Measurements from ENCODE around the gene RERG. TPM values are rescaled to one million over a fixed set of nuclear protein-coding genes. Genes with fewer than 3 reads are reported as not detected.
A peak's percentile ranks its signal among the peaks of the same experiment; 100 is the strongest.

The RERG gene, protein sequence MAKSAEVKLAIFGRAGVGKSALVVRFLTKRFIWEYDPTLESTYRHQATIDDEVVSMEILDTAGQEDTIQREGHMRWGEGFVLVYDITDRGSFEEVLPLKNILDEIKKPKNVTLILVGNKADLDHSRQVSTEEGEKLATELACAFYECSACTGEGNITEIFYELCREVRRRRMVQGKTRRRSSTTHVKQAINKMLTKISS
- total RNA-seq (2014; rRNA removed; shearing (Covaris generic)), result 0.37 and 0.61 TPM in 2 replicates
- polyA plus RNA-seq (2015; cell fraction: cytosol; rRNA removed), result 0.71 and 0.91 TPM in 2 replicates
- polyA plus RNA-seq (2015; cell fraction: nucleus; rRNA removed), result 1.4 TPM in 1 of 2 replicates, not detected in the other

DNA sequence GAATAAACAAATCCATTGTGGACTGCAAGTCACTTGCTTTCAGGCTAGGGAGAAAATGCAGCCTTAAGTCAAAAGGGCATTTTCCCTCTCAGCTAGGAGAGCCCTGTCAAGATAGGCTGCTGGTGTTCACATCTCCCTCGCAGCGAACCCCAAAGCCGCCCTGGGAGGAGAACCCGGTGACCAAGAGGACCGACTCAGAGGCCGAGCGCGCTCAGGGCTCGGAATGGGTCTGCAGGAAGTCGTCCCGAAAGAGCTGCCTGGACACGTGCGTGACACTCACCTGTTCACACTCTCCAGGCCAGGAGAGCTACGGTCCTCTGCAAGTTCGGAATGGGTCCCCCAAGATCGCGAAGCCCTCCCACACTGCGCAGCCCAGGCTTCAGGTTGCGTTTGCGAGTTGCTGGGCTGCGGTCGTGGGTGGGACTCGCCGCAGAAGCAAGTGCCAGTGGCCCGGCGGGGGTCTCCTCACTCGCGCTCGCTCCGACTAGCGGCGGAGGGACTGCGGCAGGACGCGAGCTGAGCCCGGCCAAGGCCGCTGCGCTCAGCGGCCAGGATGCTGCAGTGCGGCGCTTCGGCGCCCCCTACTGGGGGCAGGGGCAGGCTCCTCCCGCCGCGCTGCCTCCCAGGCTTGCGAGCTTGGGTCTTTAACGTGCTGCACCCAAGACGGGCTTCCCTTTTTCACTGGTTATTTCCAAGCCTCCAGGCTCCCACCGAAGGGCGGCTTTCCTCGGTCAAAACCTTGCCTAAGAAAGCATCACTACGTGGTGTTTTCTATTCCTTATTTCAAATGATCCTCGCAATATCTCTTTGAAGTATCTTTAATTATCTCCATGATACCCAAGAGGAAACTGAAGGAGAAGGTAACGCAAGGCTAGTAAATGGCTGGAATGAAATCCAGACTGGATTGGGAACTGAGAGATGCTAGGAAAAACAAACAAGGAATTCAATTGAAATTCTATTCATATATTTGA is at the start of gene RERG:
Gene RERG, minus strand, starts transcription at position 503 of the 971 bp plus-strand sequence. CDS start 3,928 bp downstream, outside the sequence.
- in situ Hi-C loops (cut with HindIII; ENCODE audit: low pct_unique_long_range_greater_than_20kb, low sequenced_read_pairs), result no loop called here
- peak; percentile 75 for DNase-seq (ENCODE audit: low read depth, low spot score)

DNA sequence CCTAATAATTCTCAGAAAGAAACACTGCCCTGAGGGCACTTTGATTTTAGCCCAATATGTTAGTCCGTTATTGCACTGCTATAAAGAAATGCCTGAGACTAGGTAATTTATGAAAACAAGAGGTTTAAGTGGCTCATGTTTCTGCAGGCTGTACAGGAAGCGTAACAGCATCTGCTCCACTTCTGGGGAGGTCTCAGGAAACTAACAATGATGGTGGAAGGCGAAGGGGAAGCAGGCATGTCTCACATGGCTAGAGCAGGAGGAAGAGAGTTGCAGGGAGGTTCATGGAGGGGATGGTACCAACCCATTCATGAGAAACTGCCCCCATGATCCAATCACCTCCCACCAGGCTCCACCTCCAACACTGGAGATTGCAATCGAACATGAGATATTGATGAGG is 49.4 kb upstream of the RERG start:
- no peak for DNase-seq (ENCODE audit: low read depth, low spot score)
- in situ Hi-C loops (cut with HindIII; ENCODE audit: low pct_unique_long_range_greater_than_20kb, low sequenced_read_pairs), result no loop called here

DNA sequence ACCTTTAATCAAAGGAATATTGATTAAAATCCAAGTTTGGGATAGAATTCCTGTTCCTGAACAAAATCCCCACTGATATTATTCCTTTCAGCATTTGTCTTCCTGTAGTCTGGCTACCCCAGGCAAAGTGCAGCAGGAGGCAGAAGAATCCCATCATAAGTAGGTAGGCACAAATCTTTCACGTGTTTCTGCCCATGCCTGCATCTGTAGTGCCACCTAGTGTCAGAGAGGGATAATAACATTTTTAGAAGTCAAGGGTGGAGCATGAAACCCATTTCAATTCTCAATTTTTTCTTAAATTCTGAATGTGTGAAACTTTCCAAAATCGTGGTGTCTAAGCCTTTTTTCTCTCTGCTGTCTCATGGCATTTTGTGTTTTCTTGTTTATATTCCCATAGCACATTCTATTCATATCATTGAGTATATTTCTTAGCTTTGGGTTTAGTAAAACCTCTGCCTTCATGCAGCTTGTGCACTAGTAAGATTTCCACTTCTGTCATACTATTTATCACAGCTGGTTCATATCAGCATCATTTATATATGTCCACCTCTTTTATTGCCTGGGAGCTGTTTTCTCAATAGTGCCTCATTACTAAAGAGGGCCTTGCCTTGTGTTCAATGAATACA is 47.8 kb upstream of the RERG start:
- in situ Hi-C loops (cut with HindIII; ENCODE audit: low pct_unique_long_range_greater_than_20kb, low sequenced_read_pairs), result no loop called here
- DNase-seq (ENCODE audit: low read depth, low spot score), result peak; percentile 88

DNA sequence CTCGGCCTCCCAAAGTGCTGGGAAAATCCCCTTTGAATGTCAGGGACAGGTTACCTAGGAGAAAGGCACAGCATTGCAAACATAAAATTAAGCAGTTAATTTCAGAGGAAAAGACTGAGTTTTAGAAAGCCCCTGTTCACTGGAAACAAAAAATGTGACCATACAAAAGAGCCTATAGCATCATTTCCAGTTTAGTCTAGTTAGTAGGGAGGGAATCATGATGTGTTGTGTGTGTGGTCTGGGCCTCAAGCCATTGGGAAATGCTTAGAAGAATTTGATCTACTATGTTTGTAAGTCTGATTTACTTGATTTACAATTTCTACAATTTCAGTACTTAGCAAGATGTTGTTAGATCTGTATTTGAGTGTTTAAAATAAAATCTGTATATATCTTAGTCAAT is 47.1 kb upstream of the RERG start:
- in situ Hi-C loops (cut with HindIII; ENCODE audit: low pct_unique_long_range_greater_than_20kb, low sequenced_read_pairs), result no loop called here
- DNase-seq (ENCODE audit: low read depth, low spot score), result no peak

DNA sequence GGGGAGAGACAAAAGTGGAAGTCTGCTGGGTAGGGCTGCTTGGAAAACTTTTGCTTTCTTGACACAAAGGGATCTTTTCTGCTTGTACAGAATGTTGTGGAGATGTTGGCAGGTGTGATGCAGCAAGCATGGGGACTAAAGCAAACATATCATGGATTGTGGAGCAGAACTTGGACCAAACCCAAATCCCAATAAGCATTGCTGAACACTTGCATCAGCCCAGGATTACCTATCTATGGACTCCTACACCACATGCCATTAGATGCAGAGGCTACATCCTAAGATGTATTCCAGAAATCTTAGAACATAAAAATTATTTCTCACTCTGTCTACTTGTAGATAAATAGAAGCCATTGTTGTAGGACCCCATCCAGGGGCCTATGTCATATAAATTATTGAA is 44.7 kb upstream of the RERG start:
- DNase-seq (ENCODE audit: low read depth, low spot score), result no peak
- in situ Hi-C loops (cut with HindIII; ENCODE audit: low pct_unique_long_range_greater_than_20kb, low sequenced_read_pairs), result no loop called here

DNA sequence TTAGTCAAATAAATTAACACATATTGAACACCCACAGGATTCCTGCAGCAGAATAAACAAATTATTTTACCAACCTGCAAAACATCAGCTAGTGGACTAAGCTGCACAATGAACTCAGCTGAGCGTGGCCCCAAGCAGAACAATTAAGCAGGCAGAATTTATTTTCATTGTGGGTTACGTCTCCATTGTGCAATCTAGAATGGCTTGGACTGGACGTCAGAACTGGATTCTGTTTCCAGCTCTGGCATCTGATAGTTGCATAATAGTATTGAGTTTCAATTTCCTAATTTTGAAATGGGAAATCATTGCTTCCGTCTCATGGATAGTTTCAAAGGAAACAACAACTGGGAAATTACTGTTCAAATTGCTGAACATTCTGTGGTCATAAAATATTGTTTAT is 35.5 kb upstream of the RERG start:
- in situ Hi-C loops (cut with HindIII; ENCODE audit: low pct_unique_long_range_greater_than_20kb, low sequenced_read_pairs), result no loop called here

DNA sequence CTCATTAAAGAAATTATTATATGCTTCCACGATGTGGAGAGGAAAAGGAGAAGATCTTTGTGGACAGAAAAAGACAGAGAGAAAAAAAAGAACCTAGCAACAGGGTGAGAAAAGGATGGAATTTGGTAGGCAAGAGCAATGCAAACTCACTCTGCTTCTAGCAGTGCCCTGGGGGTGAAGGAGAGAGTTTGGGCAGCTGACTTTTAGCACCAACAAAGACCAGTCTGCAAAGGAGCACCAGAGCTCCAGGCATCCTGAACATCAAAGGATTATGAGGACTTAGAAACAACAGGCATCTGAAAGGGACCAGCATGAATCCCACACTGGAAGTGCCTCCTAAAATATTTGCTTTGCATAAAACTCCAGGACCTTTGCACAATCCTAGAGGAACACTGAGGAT is 32.8 kb upstream of the RERG start:
- in situ Hi-C loops (cut with HindIII; ENCODE audit: low pct_unique_long_range_greater_than_20kb, low sequenced_read_pairs), result no loop called here
- no peak for DNase-seq (ENCODE audit: low read depth, low spot score)

More for the DNA sequence above, 35.5 kb upstream of the RERG start:
- DNase-seq (ENCODE audit: low read depth, low spot score), result no peak

DNA sequence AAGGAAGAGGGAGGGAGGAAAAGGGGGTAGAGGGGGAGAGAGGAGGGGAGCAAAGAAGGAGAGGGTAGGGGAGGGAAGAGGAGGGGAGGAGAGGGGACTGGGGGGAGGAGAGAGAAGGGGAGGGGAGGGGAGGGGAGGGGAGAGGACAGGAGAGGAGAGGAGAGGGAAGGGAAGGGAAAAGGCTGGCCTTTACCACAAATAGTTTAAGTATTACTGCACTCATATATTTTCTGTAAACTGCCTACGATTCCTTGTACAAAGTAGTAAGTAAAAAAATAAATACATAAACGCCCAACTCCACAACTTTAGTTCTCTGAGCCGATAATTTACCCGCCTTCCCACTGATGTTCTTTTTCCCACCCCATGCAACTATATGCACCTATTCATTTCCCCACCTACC is 23.7 kb upstream of the RERG start:
- DNase-seq (ENCODE audit: low read depth, low spot score), result no peak
- in situ Hi-C loops (cut with HindIII; ENCODE audit: low pct_unique_long_range_greater_than_20kb, low sequenced_read_pairs), result no loop called here

DNA sequence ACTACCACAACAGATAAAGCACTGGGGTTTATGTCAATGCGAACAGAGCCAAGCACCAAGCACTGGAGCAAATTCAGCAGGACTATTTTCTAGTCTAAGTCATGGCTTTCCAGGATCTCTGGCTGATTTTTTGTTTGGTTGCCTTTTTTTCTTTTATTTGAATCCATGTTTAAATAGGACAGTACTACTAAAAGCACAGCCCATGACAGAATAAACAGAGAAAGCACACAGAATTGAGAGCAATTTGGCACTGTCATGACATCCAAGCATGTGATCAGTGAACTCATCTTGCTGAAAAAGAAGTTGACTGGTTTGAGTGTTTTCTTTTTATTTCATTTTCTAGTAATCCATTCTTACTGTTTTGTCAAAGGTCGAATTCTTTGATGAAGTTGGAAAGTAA is 23.1 kb upstream of the RERG start:
- in situ Hi-C loops (cut with HindIII; ENCODE audit: low pct_unique_long_range_greater_than_20kb, low sequenced_read_pairs), result no loop called here

DNA sequence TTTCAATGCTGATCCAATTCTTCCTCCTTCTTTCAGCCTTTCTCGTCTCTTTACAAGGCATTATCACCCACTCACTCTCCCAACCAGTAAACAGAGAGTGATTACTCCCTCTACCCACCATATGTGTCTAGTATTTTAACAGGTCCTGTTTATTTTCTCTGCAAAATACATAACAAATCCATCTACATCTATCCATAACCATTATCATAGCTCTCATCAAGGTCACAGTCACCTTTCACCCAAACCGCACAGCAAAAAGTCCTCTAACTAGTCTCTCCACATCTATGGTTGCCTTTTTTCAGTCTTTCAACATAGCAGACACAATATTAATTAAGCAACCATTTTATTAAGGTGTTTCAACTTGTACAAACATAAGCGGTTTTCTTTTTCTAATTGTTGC is 21.9 kb upstream of the RERG start:
- DNase-seq (ENCODE audit: low read depth, low spot score), result no peak
- in situ Hi-C loops (cut with HindIII; ENCODE audit: low pct_unique_long_range_greater_than_20kb, low sequenced_read_pairs), result no loop called here

More for the DNA sequence above, 23.1 kb upstream of the RERG start:
- no peak for DNase-seq (ENCODE audit: low read depth, low spot score)

DNA sequence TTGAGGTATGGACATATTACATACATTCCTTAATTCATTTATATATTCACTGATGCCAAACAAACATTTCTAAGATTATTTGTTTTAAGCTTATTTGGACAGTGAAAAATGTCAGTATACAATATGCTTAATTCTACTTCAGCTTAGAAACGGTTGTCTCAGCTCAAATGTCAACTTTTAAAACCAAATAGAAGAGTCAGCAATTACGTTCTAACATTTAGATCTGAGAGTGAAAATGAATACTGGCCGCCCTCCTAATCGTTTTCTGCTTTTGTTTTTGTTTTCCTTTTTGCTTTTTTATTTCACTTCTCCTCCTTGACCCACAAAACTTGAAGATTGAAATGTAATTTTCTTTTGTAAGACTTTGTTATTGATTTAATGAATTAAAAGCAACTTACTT is 19.7 kb upstream of the RERG start:
- in situ Hi-C loops (cut with HindIII; ENCODE audit: low pct_unique_long_range_greater_than_20kb, low sequenced_read_pairs), result no loop called here
- no peak for DNase-seq (ENCODE audit: low read depth, low spot score)

DNA sequence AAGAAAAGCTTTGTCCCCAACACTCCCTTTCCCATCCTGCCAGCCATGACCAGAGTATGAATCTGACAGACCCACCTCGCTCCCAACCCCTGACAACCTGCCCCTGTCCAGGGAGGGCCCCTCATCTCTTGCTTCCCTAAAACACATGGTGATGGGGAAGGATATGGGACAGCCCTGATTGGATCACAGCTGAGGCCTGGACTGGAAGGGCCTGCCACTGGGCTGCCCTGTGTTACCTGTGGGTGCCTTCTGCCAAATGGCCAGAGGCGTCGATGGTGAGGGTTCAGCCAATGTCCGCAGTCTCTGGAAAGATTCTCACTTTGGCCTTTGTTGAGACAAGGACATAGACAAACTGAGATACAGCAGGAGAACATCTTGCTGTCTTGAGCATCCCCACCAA is 13.3 kb upstream of the RERG start:
- no peak for DNase-seq (ENCODE audit: low read depth, low spot score)
- in situ Hi-C loops (cut with HindIII; ENCODE audit: low pct_unique_long_range_greater_than_20kb, low sequenced_read_pairs), result no loop called here

DNA sequence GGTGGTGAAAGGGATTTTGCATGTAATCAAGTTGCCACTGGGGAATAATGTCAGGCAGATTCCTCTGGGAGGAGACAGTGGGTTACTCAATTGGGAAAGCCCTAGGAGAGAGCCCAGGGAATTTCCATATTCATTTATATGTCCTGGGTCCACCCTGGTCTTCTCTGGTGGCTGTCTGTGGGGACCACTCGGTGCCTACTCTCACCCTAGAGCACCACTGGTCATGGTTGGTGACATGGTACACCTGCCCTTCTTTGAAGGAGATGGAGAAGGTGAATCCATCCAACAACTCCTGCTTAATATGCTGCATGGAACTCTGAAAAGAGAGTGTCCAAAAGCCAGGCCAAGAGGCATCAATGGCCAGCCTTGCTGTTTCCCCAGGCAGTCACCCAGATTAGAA is 12.8 kb upstream of the RERG start:
- no peak for DNase-seq (ENCODE audit: low read depth, low spot score)
- in situ Hi-C loops (cut with HindIII; ENCODE audit: low pct_unique_long_range_greater_than_20kb, low sequenced_read_pairs), result no loop called here

DNA sequence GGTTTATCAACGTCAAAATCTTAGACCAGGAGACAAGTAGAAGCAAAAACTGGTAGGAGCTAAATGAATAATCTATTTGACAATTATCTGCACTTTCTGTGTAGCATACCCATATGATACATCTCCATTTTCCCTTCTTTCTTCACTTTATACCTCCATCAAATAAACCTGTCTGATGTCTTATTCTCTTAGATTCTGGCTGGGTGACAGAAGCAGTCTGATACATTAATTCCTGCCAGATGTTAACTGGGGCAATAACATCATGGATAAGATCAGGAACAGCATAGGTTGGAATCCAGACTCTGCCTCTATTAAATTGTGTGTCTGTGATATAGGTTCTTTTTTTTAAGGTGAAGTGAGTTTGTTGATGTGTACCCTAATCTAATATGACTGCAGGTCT is 11.7 kb upstream of the RERG start:
- in situ Hi-C loops (cut with HindIII; ENCODE audit: low pct_unique_long_range_greater_than_20kb, low sequenced_read_pairs), result no loop called here
- DNase-seq (ENCODE audit: low read depth, low spot score), result no peak

DNA sequence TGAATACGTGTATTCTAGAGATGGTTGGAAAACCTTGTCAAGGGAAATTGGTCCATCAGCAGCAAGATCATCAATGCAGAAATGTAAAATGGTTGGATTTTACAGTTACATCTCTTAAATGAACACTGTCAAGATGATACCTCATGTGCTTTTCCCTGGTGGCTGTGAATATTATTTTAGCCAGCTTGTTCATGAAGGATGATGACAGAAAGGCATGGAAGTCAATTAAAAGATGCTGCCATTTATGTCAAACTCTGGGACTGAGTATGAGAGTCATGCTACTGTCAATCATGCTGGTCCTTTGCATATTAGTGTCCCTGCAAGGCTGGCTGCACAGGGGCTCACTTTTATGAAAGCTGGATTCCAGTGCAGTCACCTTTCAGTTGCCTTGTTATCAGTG is 10.3 kb upstream of the RERG start:
- DNase-seq (ENCODE audit: low read depth, low spot score), result no peak
- in situ Hi-C loops (cut with HindIII; ENCODE audit: low pct_unique_long_range_greater_than_20kb, low sequenced_read_pairs), result no loop called here

DNA sequence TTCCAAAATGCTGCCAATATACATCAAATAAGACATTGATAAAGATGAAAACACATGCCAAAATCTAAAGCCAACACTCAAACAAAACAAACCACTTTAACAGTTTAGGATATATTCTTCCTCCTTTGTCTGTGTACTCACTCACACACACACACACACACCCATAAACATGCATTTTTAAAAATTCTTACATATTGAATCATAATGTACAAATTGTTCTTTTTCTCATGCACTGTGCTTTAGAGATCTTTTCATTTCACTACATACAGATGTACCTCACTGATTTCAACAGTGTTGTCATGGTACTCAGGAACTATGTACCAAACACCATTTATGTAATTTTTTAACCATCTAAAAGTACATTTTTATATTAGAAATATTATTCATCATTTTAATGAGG is 9.5 kb upstream of the RERG start:
- in situ Hi-C loops (cut with HindIII; ENCODE audit: low pct_unique_long_range_greater_than_20kb, low sequenced_read_pairs), result no loop called here

DNA sequence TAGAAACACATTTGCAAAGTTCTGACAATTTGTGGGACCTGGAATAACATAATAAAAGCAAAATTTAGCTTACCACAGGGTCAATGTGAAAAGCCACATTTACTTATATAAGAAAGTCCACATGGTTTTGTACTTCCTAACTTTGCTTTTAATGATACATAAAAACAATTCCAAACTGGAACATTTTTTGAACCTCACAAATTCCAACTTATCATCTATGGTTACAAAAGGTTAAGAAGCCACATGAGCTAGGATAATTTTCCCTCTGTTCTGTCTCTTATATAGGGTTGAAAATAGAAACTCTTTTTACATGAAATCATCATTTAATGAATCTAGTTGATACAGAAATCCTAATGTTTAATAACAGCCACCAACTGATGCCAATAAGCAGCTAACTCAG is 8.9 kb upstream of the RERG start:
- in situ Hi-C loops (cut with HindIII; ENCODE audit: low pct_unique_long_range_greater_than_20kb, low sequenced_read_pairs), result no loop called here
- DNase-seq (ENCODE audit: low read depth, low spot score), result no peak

More for the DNA sequence above, 9.5 kb upstream of the RERG start:
- no peak for DNase-seq (ENCODE audit: low read depth, low spot score)

DNA sequence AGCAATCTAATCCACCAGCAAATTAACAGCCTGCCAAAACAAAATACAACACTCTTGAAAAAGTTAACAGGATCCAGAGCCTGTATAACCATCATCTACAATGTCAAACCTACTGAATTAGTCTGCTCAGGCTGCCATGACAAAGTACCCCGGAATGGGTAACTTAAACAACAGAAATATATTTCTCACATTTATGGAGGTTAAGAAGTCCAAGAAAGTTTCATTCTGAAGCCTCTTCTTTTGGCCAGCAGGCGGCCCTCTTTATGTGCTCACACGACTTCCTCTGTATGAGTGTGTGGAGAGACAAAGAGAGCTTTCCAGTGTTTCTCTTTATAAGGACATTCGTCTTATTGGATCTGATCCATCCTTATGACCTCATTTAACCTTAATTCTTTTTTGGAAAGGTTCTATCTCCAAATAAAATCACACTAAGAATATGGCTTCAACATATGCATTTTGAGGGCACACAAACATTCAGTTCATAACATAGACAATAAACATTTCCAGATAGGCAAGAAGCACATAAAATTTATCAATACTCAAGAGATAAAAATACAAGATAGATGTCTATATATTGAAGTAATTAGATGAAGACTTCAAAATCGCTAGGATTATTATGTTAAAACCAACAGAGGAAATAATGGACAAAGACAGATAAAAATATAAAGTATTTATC is 5.9 kb upstream of the RERG start:
- in situ Hi-C loops (cut with HindIII; ENCODE audit: low pct_unique_long_range_greater_than_20kb, low sequenced_read_pairs), result no loop called here
- peak; percentile 80 for DNase-seq (ENCODE audit: low read depth, low spot score)

Data from SK-MEL-5 (cell line).